H1 (cell line): ENCODE results near the gene PPM1M. TPM values are rescaled to one million over a fixed set of nuclear protein-coding genes. Genes with fewer than 3 reads are reported as not detected.

Experiments
- CTCF ChIA-PET: fragments of 300-600 bp; sonication (Branson Sonifier 250); formaldehyde crosslinking; loops from one replicate; lab custom pipeline; 2021; ENCODE audit not compliant: partially characterized antibody; lab: Charles Lee
- POLR2A ChIA-PET: fragments of 300-600 bp; sonication (Branson Sonifier 250); formaldehyde crosslinking; loops from one replicate; lab custom pipeline; 2021; ENCODE audit warnings: inconsistent platforms; ENCODE audit not compliant: partially characterized antibody; lab: Charles Lee
- DNase-seq, 2 experiments: peaks; one replicate each; pipeline versions ENCODE4 v3.0.0 to v3.0.0-alpha.2; 2010 to 2022; ENCODE audit warnings: low spot score in 2 of 2, low read depth in 1 of 2, mixed read lengths in 1 of 2
- FAIRE-seq: peaks from 2 replicates; lab custom pipeline; 2011; peaks lifted over from hg19 to GRCh38; lab: Jason Lieb, UNC
- H2AFZ ChIP-seq: 2 replicates; pipeline ENCODE4 v1.8.1; 2012; ENCODE audit warnings: low read length, inconsistent platforms
- H2AK5ac ChIP-seq: 2 replicates; pipeline ENCODE4 v1.6.1; 2013; ENCODE audit warnings: low read depth, low read length
- H2BK120ac ChIP-seq: replicated peaks from 2 replicates; pipeline ENCODE3; 2013; ENCODE audit warnings: low read depth, low read length, inconsistent platforms
- H2BK12ac ChIP-seq: 2 replicates; pipeline ENCODE4 v1.6.1; 2013; ENCODE audit warnings: low read depth, low read length
- H2BK15ac ChIP-seq: 2 replicates; pipeline ENCODE4 v1.6.1; 2013; ENCODE audit warnings: low read length
- H2BK20ac ChIP-seq: 2 replicates; pipeline ENCODE4 v1.6.1; 2013; ENCODE audit warnings: low read length
- H2BK5ac ChIP-seq: 2 replicates; pipeline ENCODE4 v1.6.1; 2013; ENCODE audit warnings: low read depth, low read length
- H3K14ac ChIP-seq: 2 replicates; pipeline ENCODE4 v1.6.1; 2013; ENCODE audit warnings: inconsistent platforms; ENCODE audit not compliant: insufficient read length
- H3K18ac ChIP-seq: 2 replicates; pipeline ENCODE4 v1.6.1; 2013; ENCODE audit warnings: low read length; ENCODE audit errors: extremely low read depth
- H3K23ac ChIP-seq: 2 replicates; pipeline ENCODE4 v1.6.1; 2013; ENCODE audit warnings: inconsistent platforms; ENCODE audit not compliant: insufficient read length
- H3K23me2 ChIP-seq: 2 replicates; pipeline ENCODE4 v1.6.1; 2013; ENCODE audit warnings: low read depth, low read length
- H3K27ac ChIP-seq: 2 replicates; pipeline ENCODE4 v1.6.1; 2011; ENCODE audit warnings: low read depth, low read length, inconsistent platforms
- H3K27me3 ChIP-seq, 4 experiments: replicated peaks in 1 of 4; 1 replicate in 1 of 4; 2 replicates in 3 of 4; pipeline versions ENCODE4 v1.6.1 to v1.8.1; 2011 to 2013; ENCODE audit warnings: low read length in 3 of 4, mild to moderate bottlenecking in 3 of 4, inconsistent platforms in 2 of 4, mixed read lengths in 2 of 4, moderate library complexity in 1 of 4; ENCODE audit not compliant: control insufficient read depth in 3 of 4, insufficient read depth in 3 of 4; ENCODE audit errors: extremely low read depth in 1 of 4
- H3K36me3 ChIP-seq, 4 experiments: 2 replicates each; pipeline versions ENCODE4 v1.6.1 to v1.8.1; 2011 to 2013; ENCODE audit warnings: mild to moderate bottlenecking in 4 of 4, low read length in 3 of 4, moderate library complexity in 2 of 4, control low read depth in 1 of 4, inconsistent platforms in 1 of 4; ENCODE audit not compliant: insufficient read depth in 4 of 4, control insufficient read depth in 2 of 4
- H3K4ac ChIP-seq: replicated peaks from 2 replicates; pipeline ENCODE3; 2013; ENCODE audit warnings: low read length, low read depth, mixed read lengths, inconsistent platforms; ENCODE audit not compliant: insufficient read length
- H3K4me1 ChIP-seq, 4 experiments: replicated peaks in 1 of 4; 1 replicate in 1 of 4; 2 replicates in 3 of 4; pipeline versions ENCODE4 v1.6.1 to v1.8.1; 2011 to 2013; ENCODE audit warnings: low read length in 3 of 4, inconsistent platforms in 2 of 4, mixed read lengths in 1 of 4; ENCODE audit not compliant: insufficient read depth in 4 of 4, control insufficient read depth in 3 of 4
- H3K4me2 ChIP-seq, 2 experiments: 2 replicates each; pipeline versions ENCODE4 v1.6.1 to v1.8.1; 2011 to 2013; ENCODE audit warnings: low read depth in 2 of 2, low read length in 2 of 2, control low read depth in 1 of 2, inconsistent platforms in 1 of 2, mild to moderate bottlenecking in 1 of 2; ENCODE audit not compliant: insufficient read depth in 1 of 2
- H3K4me3 ChIP-seq, 4 experiments: fragments of 200-600, 300-600 bp in 1 of 4; sonication (generic), shearing (Covaris generic), sonication (Bioruptor Twin) in 1 of 4; 2 replicates each; pipeline versions ENCODE4 v1.5.1 to v1.8.1; 2011 to 2016; ENCODE audit warnings: low read length in 4 of 4, low read depth in 3 of 4, control low read depth in 2 of 4, inconsistent platforms in 2 of 4, mild to moderate bottlenecking in 2 of 4, mixed read lengths in 1 of 4, moderate library complexity in 1 of 4; ENCODE audit not compliant: insufficient read depth in 2 of 4; ENCODE audit errors: extremely low read depth in 1 of 4
- H3K56ac ChIP-seq: replicated peaks from 2 replicates; pipeline ENCODE3; 2013; ENCODE audit warnings: low read depth, mild to moderate bottlenecking, mixed read lengths, low read length, inconsistent platforms; ENCODE audit not compliant: insufficient read length
- H3K79me1 ChIP-seq: 2 replicates; pipeline ENCODE4 v1.6.1; 2013; ENCODE audit warnings: low read depth, low read length, control low read depth
- H3K79me2 ChIP-seq, 2 experiments: 2 replicates each; pipeline versions ENCODE4 v1.6.1 to v1.8.1; 2012 to 2013; ENCODE audit warnings: low read length in 2 of 2, mild to moderate bottlenecking in 2 of 2, inconsistent platforms in 1 of 2; ENCODE audit not compliant: insufficient read depth in 2 of 2, control insufficient read depth in 1 of 2
- H3K9ac ChIP-seq, 4 experiments: replicated peaks in 1 of 4; 1 replicate in 1 of 4; 2 replicates in 3 of 4; pipeline versions ENCODE4 v1.6.1 to v1.8.1; 2011 to 2013; ENCODE audit warnings: low read depth in 3 of 4, low read length in 3 of 4, control low read depth in 2 of 4, mild to moderate bottlenecking in 2 of 4, moderate library complexity in 2 of 4, inconsistent platforms in 1 of 4; ENCODE audit errors: extremely low read depth in 1 of 4
- H3K9me3 ChIP-seq, 2 experiments: 2 replicates each; pipeline versions ENCODE4 v1.6.1 to v1.8.1; 2012 to 2013; ENCODE audit warnings: mild to moderate bottlenecking in 2 of 2, moderate library complexity in 2 of 2, control low read depth in 1 of 2, inconsistent platforms in 1 of 2, low read depth in 1 of 2, low read length in 1 of 2, mixed read lengths in 1 of 2; ENCODE audit not compliant: insufficient read depth in 2 of 2
- H4K20me1 ChIP-seq, 2 experiments: replicated peaks in 1 of 2; 2 replicates each; pipeline versions ENCODE3 to v1.8.1; 2011 to 2013; ENCODE audit warnings: inconsistent platforms in 2 of 2, low read length in 2 of 2, mild to moderate bottlenecking in 1 of 2; ENCODE audit not compliant: insufficient read depth in 2 of 2, control insufficient read depth in 1 of 2
- H4K5ac ChIP-seq: 2 replicates; pipeline ENCODE4 v1.6.1; 2013; ENCODE audit warnings: low read length, low read depth, mixed read lengths, inconsistent platforms; ENCODE audit not compliant: insufficient read length
- H4K8ac ChIP-seq: 2 replicates; pipeline ENCODE4 v1.8.0; 2013; ENCODE audit warnings: mild to moderate bottlenecking, moderate library complexity, low read length, inconsistent platforms; ENCODE audit not compliant: insufficient read depth; ENCODE audit errors: extremely low read depth
- H4K91ac ChIP-seq: replicated peaks from 2 replicates; pipeline ENCODE3; 2013; ENCODE audit warnings: low read length, mixed read lengths, inconsistent platforms; ENCODE audit not compliant: insufficient read length
- CHD2 ChIP-seq: IDR thresholded peaks from 2 replicates; pipeline ENCODE4 v1.6.1; 2012; ENCODE audit warnings: low read length, improper control_type of control experiment
- GABPA ChIP-seq: IDR thresholded peaks from 2 replicates; pipeline ENCODE4 v1.6.1; 2011; ENCODE audit warnings: mild to moderate bottlenecking, low read length, moderate library complexity, borderline replicate concordance; ENCODE audit not compliant: insufficient read depth
- KDM4A ChIP-seq: IDR thresholded peaks from one replicate; pipeline ENCODE4 v1.7.1; 2012; ENCODE audit warnings: low read depth, mild to moderate bottlenecking, moderate library complexity, low read length, inconsistent platforms; ENCODE audit not compliant: severe bottlenecking
- NANOG ChIP-seq: IDR thresholded peaks from 2 replicates; pipeline ENCODE4 v1.6.1; 2011; ENCODE audit warnings: low read length, low read depth, mild to moderate bottlenecking, inconsistent platforms; ENCODE audit not compliant: insufficient read depth, poor library complexity, severe bottlenecking
- SIN3A ChIP-seq, 2 experiments: IDR thresholded peaks in 1 of 2; conservative IDR thresholded peaks in 1 of 2; 2 replicates each; pipeline ENCODE4 v1.6.1; 2011 to 2012; ENCODE audit warnings: low read length in 2 of 2, improper control_type of control experiment in 1 of 2, low read depth in 1 of 2, mild to moderate bottlenecking in 1 of 2
- SIX5 ChIP-seq: IDR thresholded peaks from 2 replicates; pipeline ENCODE4 v1.6.1; 2011; ENCODE audit warnings: mild to moderate bottlenecking, low read depth, low read length
- TAF7 ChIP-seq: optimal IDR thresholded peaks from 2 replicates; pipeline ENCODE3; 2011; ENCODE audit warnings: low read depth, mild to moderate bottlenecking, inconsistent platforms, low read length, moderate library complexity, borderline replicate concordance
- TBP ChIP-seq: IDR thresholded peaks from 2 replicates; pipeline ENCODE4 v1.6.1; 2011; ENCODE audit warnings: low read depth, low read length, improper control_type of control experiment
- TCF12 ChIP-seq: IDR thresholded peaks from 2 replicates; pipeline ENCODE4 v1.6.1; 2011; ENCODE audit warnings: low read depth, mild to moderate bottlenecking, low read length
- WGBS, 2 experiments: shearing (Covaris generic) in 1 of 2; methylation state at CpG; one replicate each; pipeline versions ENCODE4 v1.1.6 to v1.1.7; 2013 to 2015; ENCODE audit warnings: low lambda C conversion rate in 2 of 2, mixed read lengths in 2 of 2, inconsistent platforms in 1 of 2, low coverage in 1 of 2, missing lambda C conversion rate in 1 of 2; ENCODE audit not compliant: insufficient replicate concordance in 2 of 2, insufficient coverage in 1 of 2, insufficient read length in 1 of 2; ENCODE audit errors: extremely low coverage in 1 of 2, missing lambda C conversion rate in 1 of 2; 5-methylcytosine and 5-hydroxymethylcytosine counted together
- polyA plus RNA-seq, 7 experiments: library from polyadenylated mRNA; depleted of rRNA in 3 of 7; stranded (reverse) in 5 of 7; unstranded in 2 of 7; fragments of >200 nt in 5 of 7; fragments of 200-250 nt in 2 of 7; gene quantifications; 1 replicate in 5 of 7; 2 replicates in 1 of 7; 4 replicates in 1 of 7; pipeline versions ENCODE4 v1.2.1 to v1.2.3, GENCODE V29; 2011 to 2013; ENCODE audit warnings: missing spikeins in 2 of 7, mixed read lengths in 2 of 7
- total RNA-seq: library from RNA; stranded (reverse); fragmentation: NEBNext Ultra II Directional; extraction: Animal tissue kit (Norgen Biotek cat#: 25700); gene quantifications from 2 replicates; pipeline ENCODE4 v1.2.1, GENCODE V29; 2021
- TF ChIP-seq, protein P1 (sequence below): IDR thresholded peaks from 2 replicates; pipeline ENCODE4 v1.6.1; 2011; ENCODE audit warnings: low read length, improper control_type of control experiment

PPM1M gene
- total and polyA plus RNA-seq, 2 of the 8 experiments (the other 6 are each of a cell fraction or from before 2014, with no cell fraction given): 5.2 to 6.3 TPM

DNA sequence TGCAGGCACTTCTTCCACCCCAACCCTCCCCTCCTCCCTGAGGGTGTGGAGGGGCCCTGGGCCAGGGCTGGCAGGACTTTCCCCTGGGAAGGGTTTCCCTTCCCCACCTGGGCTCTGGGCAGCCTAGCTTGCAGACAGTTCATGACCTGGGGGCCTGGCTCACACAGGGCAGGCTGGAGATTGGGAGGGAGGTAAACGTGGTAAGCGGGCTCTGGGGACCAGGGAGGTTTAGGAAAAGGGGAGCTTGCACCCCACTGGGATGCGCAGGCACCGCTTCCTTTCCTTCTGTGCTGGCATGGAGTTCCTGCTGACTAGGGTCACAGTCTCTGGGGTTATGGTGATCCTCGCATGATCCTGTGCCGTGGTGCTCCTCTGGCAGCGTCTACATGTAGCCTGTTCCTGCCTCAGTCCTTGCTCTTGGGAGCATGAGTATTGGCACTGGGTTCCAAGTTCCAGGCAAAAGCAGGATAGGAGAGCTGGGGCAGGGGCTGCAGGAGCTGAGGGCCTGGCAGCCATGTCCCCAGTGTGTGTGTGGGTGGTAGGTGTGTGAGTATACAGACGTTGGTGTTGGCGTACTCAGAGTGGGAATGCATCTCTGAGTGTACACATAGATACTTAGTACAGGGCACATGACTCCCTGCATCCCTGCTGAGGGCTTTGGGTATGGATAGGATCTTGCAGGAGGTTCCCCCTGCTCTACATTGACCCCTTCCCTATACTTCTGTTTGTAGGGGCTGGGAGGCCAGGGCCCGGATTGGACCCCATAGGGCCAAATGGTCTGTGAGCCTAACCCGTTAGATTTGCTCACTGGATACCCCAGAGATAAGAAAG lies 49.0 kb downstream of the PPM1M start:
- Histone ChIP-seq H2BK12ac (no peak overlapping the region), H3K56ac (no peak overlapping the region), H4K8ac (no peak overlapping the region; the same call in 1 of the 2 replicates), H3K27ac (no peak overlapping the region), H2AK5ac (peak overlapping the region; percentile 53; the same call in 1 of the 2 replicates), H3K18ac (no peak overlapping the region), H3K79me1 (no peaks in the 10 kb centered on the region; the same call in 1 of the 2 replicates), H3K4me2 (no peak overlapping the region), H4K91ac (no peak overlapping the region), H3K9ac (peak overlapping the region in 1 of 4 experiments; percentile 28; a peak in 2 of 7 replicates), H2BK120ac (no peak overlapping the region), H3K4ac (no peak overlapping the region), H3K9me3 (no peaks in the 10 kb centered on the region), H3K23ac (no peak overlapping the region), H3K14ac (no peak overlapping the region), H3K4me3 (no peak overlapping the region), H2BK5ac (no peak overlapping the region), H4K20me1 (no peaks in the 10 kb centered on the region), H3K79me2 (no peaks in the 10 kb centered on the region), H3K23me2 (peaks cover 10% of the 10 kb centered on the region), H2BK15ac (no peak overlapping the region), H4K5ac (no peak overlapping the region), H3K36me3 (no peaks in the 10 kb centered on the region), H3K27me3 (peaks cover 0 to 8% (median 2%) of the 10 kb centered on the region in 4 experiments; a peak in 2 of 7 replicates), H2BK20ac (no peak overlapping the region), H3K4me1 (peaks cover 0 to 18% (median 13%) of the 10 kb centered on the region in 4 experiments; a peak in 6 of 7 replicates), H2AFZ (no peak overlapping the region)
- ChIA-PET CTCF (interaction anchor here (1.3 to 15.3 kb wide), 7 partner anchors 10 to 92 kb away, joined by 3 to 198 read pairs (median 7); no protein-coding TSS in a partner anchor), POLR2A (interaction anchor here (0.9 kb wide), 1 partner anchor 299 kb away, joined by 3 read pairs; the partner anchor contains the start of gene RPL29)
- FAIRE-seq (no peak), DNase-seq (no peak)
- WGBS, 2 experiments: 89% methylated on average over 9 of the region's 11 CpGs; no CpG with 5 or more reads in 1 of the 2 experiments
- TF ChIP-seq TBP (no peak), GABPA (no peak), CHD2 (no peak), TAF7 (no peak), NANOG (no peak), TCF12 (no peak), SIN3A (conservative IDR thresholded peaks at IDR 0.05 in 1 of 2, IDR thresholded peaks at IDR 0.05 in 1 of 2; ENCODE audit: low read depth in 1 of 2, low read length in 2 of 2) (no peak), KDM4A (no peak), SIX5 (no peak)
- TF ChIP-seq, protein P1, sequence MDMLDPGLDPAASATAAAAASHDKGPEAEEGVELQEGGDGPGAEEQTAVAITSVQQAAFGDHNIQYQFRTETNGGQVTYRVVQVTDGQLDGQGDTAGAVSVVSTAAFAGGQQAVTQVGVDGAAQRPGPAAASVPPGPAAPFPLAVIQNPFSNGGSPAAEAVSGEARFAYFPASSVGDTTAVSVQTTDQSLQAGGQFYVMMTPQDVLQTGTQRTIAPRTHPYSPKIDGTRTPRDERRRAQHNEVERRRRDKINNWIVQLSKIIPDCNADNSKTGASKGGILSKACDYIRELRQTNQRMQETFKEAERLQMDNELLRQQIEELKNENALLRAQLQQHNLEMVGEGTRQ: no peak
